Measurements from ENCODE around the gene COX7A2L.

DNA sequence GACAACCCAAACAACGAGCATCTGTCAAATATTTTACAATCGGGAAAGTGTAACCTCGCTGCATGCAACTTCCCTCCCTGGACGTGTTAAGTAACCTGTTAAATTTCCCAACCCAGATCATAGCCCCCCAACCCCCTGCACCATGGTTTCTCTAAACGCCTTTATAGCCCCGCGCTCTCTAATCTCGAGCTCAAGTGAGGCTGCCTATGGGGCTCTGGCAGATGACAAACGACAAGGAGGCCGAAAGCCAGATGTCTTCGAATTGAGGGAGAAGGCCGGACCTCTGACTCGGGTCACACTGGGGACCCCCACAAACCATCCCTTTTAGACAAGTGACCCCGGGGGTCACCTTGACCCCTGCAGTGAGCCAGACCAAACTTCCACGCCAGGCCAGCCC is 526 bp downstream of the COX7A2L start:
- TF ChIP-seq, protein P1, sequence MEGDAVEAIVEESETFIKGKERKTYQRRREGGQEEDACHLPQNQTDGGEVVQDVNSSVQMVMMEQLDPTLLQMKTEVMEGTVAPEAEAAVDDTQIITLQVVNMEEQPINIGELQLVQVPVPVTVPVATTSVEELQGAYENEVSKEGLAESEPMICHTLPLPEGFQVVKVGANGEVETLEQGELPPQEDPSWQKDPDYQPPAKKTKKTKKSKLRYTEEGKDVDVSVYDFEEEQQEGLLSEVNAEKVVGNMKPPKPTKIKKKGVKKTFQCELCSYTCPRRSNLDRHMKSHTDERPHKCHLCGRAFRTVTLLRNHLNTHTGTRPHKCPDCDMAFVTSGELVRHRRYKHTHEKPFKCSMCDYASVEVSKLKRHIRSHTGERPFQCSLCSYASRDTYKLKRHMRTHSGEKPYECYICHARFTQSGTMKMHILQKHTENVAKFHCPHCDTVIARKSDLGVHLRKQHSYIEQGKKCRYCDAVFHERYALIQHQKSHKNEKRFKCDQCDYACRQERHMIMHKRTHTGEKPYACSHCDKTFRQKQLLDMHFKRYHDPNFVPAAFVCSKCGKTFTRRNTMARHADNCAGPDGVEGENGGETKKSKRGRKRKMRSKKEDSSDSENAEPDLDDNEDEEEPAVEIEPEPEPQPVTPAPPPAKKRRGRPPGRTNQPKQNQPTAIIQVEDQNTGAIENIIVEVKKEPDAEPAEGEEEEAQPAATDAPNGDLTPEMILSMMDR (conservative IDR thresholded peaks at IDR 0.05; ENCODE audit: low read depth, low read length) = no peak
- no peak for TF ChIP-seq EZH2 (IDR thresholded peaks at IDR 0.05; ENCODE audit: borderline replicate concordance, low read depth, low read length, poor library complexity, severe bottlenecking)

Measured in A673 (cell line).